Heart left ventricle (tissue), 13 donors: ENCODE data around the gene KLK1.

Source experiments
- POLR2A ChIP-seq, 2 donors: fragments of 450-650 bp; IDR thresholded peaks; one replicate each; pipeline ENCODE4 v1.6.1; 2017; ENCODE audit warnings: antibody characterized with exemption in 2 of 2, mild to moderate bottlenecking in 2 of 2, moderate library complexity in 2 of 2
- TF ChIP-seq, protein P1 (sequence below), 12 donors: fragments of 200-600 bp; sonication (generic) in 4 of 12; IDR thresholded peaks; one replicate each; pipeline versions ENCODE4 v1.5.0 to v1.8.0; 2018 to 2022; ENCODE audit warnings: antibody characterized with exemption in 12 of 12, mild to moderate bottlenecking in 5 of 12
- donor health status: ischemic (EF 13 %, LVEDD 7.1; RV severe dilation, severe dysfunction).
- donor health status: DM: no; HTN: yes; CAD: no.
- donor health status: DM: no; HTN: no; CAD: no.
- donor health status: ischemic (EF 25% LVEDD 6.9; RV normal size, moderate dysfunction).
- donor health status: ischemic (EF 25% LVEDD 5.7; RV mildly dilated, moderate dysfunction).
- donor health status: ischemic (EF 35%, LVEDD 5.7; RV mildly dilated, moderate dysfunction).
- donor health status: nonischemic (EF 11% LVEDD 7.7; RV severe dilation, severe dysfunction).
- donor health status: DM: yes; HTN: yes; CAD: no.
- donor health status: PGD.
- donor health status: ischemic (EF 29% LVEDD 5.4; RV normal size, mild dysfunction).
- donor health status: nonischemic (EF 23%, LVEDD 6.1; RV moderate dilation, normal function).

DNA sequence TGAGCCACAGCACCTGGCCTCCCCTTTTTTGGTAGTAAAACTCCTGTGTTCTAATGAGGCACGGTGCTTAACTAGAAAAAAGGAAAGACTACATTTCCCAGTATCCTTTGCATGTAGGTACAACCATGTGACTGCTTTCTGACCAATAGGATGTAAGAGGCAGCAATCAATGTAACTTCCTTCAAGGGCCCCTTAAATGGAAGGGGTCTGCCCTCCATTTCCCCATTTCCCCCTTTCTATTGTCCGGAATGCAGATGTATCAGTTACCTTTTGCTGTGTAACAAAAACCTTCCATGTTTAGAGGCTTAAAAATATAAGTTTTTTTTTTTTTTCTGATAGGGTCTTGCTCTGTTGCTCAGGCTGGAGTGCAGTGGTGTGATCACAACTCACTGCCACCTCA lies 51.1 kb downstream of the KLK1 start:
- no peak for TF ChIP-seq POLR2A (IDR thresholded peaks at IDR 0.05)
- TF ChIP-seq, protein P1, sequence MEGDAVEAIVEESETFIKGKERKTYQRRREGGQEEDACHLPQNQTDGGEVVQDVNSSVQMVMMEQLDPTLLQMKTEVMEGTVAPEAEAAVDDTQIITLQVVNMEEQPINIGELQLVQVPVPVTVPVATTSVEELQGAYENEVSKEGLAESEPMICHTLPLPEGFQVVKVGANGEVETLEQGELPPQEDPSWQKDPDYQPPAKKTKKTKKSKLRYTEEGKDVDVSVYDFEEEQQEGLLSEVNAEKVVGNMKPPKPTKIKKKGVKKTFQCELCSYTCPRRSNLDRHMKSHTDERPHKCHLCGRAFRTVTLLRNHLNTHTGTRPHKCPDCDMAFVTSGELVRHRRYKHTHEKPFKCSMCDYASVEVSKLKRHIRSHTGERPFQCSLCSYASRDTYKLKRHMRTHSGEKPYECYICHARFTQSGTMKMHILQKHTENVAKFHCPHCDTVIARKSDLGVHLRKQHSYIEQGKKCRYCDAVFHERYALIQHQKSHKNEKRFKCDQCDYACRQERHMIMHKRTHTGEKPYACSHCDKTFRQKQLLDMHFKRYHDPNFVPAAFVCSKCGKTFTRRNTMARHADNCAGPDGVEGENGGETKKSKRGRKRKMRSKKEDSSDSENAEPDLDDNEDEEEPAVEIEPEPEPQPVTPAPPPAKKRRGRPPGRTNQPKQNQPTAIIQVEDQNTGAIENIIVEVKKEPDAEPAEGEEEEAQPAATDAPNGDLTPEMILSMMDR (IDR thresholded peaks at IDR 0.05): no peak
